NB4 (cell line): Measurements from ENCODE around the gene UQCC5.

Experiments
- DNase-seq: peaks from one replicate; pipeline ENCODE4 v3.0.0; 2010; ENCODE audit warnings: low read depth
- H3K4me3 ChIP-seq: one replicate; pipeline ENCODE4 v1.5.1; 2011; ENCODE audit warnings: mild to moderate bottlenecking, low read depth, low read length, moderate library complexity
- MYC ChIP-seq: IDR thresholded peaks from 2 replicates; pipeline ENCODE4 v1.6.1; 2011; ENCODE audit warnings: low read depth, low read length
- POLR2A ChIP-seq: IDR thresholded peaks from 2 replicates; pipeline ENCODE4 v1.6.1; 2011; ENCODE audit warnings: mild to moderate bottlenecking; ENCODE audit not compliant: insufficient read length; ENCODE audit errors: extremely low read depth
- TF ChIP-seq, protein P1 (sequence below): IDR thresholded peaks from 2 replicates; pipeline ENCODE4 v1.6.1; 2011; ENCODE audit warnings: low read depth, low read length
- TF ChIP-seq, protein P2 (sequence below): IDR thresholded peaks from one replicate; pipeline ENCODE4 v1.5.1; 2012; ENCODE audit warnings: low read depth, low read length

The UQCC5 gene

DNA sequence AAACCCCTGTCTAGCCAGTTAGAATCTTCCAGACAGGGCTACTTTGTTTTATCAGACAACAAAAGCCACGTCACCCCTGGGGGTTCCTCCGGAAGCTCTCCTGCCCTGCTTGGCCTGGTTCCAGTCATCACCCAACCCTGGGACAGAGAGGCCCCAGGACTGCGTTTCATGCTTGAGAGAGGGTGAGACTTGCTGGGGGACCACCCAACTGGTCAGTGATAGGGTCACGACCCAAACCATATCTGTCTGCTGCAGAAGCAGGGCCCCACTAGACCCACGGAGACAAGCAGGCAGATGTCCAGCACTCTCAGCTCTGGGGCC is 3.9 kb upstream of the UQCC5 start:
- TF ChIP-seq POLR2A, result no peak
- no peak for TF ChIP-seq MYC
- TF ChIP-seq, protein P1, sequence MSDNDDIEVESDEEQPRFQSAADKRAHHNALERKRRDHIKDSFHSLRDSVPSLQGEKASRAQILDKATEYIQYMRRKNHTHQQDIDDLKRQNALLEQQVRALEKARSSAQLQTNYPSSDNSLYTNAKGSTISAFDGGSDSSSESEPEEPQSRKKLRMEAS, result no peak
- TF ChIP-seq, protein P2, sequence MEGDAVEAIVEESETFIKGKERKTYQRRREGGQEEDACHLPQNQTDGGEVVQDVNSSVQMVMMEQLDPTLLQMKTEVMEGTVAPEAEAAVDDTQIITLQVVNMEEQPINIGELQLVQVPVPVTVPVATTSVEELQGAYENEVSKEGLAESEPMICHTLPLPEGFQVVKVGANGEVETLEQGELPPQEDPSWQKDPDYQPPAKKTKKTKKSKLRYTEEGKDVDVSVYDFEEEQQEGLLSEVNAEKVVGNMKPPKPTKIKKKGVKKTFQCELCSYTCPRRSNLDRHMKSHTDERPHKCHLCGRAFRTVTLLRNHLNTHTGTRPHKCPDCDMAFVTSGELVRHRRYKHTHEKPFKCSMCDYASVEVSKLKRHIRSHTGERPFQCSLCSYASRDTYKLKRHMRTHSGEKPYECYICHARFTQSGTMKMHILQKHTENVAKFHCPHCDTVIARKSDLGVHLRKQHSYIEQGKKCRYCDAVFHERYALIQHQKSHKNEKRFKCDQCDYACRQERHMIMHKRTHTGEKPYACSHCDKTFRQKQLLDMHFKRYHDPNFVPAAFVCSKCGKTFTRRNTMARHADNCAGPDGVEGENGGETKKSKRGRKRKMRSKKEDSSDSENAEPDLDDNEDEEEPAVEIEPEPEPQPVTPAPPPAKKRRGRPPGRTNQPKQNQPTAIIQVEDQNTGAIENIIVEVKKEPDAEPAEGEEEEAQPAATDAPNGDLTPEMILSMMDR, result no peak
- H3K4me3 ChIP-seq, result peak overlapping the region; percentile 82
- DNase-seq, result peak; percentile 74

DNA sequence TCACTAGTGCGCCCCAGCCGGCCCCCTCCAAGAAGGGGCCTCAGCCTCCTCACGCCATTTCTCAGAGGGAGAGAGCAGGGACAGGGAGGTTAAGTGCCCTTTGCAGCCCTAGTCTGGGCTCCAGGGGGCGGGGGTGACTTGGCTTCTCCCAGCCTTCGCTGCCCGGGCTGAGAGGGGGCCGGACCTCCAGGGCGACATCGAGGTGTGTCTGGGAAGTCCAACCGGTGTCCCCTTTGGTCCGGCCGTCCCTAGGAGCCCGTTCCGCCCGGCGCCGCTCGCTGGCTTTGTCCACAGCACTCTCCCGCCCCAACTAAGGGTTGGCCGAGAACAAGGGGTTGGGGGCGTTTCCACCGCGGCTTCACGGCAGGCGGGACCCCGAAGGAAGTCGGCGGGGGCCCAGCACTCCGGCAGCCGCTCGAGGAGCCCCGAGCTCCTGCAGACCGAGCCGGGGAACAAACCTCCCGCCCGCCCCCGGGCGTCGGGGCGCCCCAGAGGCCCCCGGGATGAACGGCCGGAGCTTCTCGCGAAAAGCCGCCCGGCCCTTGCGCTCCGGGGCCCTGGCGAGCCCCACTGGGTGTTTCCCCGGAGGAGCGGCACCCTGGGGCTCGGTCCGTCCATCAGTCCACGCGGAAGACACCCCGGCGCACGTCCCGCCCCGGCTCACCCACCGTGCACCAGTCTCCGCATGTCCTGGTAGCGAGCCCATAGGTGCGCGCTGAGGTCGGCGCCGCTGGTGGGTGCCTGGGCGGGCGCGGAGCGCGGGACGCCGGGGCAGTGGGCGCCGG is 3.4 kb upstream of the UQCC5 start:
- TF ChIP-seq, protein P1, result no peak
- TF ChIP-seq MYC, result no peak
- TF ChIP-seq, protein P2, result no peak
- TF ChIP-seq POLR2A, result no peak
- peak; percentile 51 for DNase-seq
- peak overlapping the region; percentile 82 for H3K4me3 ChIP-seq

DNA sequence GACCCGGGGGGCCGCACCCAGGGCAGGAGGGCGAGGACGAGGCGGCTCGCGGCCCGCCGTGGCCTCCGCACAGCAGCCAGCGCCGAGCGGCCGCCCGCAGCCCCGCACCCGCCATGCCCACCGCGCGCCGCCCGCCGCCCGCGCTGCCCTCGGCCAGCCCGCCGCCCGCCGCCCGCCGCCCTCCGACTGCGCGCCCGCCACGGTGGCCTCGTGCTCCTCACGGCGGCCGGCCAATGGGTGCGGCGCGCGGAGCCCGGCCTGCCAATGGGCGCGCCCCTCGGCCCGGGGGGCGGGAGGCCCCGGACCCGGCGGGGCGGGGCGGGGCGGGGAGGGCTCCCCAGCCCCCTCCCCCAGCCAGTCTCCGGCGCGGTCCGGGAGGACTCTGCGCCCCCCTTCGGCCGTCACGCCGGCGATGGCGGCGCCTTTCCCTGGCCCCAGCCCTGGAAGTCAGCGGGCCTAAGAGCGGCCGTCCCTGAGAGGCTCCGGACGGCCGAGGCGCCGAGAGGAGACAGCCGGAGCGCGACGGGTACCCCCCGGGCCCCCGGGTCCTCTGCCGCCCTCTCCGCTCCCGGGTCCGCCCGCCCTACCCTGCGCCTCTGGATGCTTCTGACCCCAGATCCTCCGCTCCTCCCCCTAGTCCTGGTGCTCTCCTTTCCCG is 2.7 kb upstream of the UQCC5 start, which contains the start of gene NT5DC2:
NT5DC2 (minus strand) TSS at position 235 of the 658 bp plus-strand sequence; CDS start at position 115, 120 bp downstream.
- no peak for TF ChIP-seq MYC
- TF ChIP-seq, protein P1, result no peak
- TF ChIP-seq, protein P2, result no peak
- no peak for TF ChIP-seq POLR2A
- peak; percentile 87 for DNase-seq
- H3K4me3 ChIP-seq, result peak within 1 kb of the TSS; percentile 82

DNA sequence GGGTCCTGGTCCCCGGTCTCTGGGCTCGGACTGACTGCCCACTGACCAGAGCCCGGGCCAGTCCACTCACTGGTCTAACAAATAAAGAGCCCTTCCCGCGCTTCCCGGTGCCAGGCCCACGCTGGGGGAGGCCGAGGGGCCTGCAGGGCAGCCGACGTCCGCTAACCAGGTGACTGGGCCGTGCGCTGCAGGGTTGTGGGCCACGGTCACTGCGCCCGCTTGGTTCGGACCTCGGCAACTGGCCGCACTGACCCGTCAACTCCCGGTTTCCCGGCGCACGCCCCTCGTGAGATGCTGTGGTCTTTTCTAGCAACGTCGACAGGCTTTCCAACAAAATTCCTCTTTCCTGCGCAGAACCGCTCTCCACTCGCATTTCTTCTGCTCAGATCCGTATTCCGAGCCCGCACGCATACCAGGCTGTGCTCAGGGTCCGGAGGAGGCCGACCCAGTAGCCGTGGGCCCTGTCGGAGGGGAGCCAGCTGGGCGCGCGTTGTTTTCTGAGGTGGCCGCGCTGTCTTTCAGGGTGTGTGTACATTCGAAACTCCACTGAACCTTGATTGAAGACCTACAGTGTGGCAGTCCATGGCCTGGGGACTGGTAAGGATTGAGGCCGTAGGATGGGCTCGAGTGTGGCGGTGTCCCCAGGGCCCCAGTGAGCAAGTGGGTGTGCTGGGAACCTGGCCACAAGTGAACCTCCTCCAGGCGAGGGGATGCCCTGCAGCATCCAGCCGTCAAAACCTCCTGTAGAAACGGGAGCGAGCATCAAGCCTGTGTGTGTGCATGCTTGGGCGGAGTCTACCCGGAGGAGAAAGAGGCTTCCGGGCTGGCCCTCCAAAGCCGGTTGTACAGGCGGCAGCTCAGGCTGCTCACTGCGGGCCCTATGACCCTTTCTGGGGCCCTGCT is 1.9 kb upstream of the UQCC5 start:
- peak; percentile 59 for DNase-seq
- H3K4me3 ChIP-seq, result peak overlapping the region; percentile 43
- TF ChIP-seq, protein P2, result no peak
- TF ChIP-seq MYC (no peak), POLR2A (no peak)
- TF ChIP-seq, protein P1, result no peak; the same call in 1 of the 2 replicates

DNA sequence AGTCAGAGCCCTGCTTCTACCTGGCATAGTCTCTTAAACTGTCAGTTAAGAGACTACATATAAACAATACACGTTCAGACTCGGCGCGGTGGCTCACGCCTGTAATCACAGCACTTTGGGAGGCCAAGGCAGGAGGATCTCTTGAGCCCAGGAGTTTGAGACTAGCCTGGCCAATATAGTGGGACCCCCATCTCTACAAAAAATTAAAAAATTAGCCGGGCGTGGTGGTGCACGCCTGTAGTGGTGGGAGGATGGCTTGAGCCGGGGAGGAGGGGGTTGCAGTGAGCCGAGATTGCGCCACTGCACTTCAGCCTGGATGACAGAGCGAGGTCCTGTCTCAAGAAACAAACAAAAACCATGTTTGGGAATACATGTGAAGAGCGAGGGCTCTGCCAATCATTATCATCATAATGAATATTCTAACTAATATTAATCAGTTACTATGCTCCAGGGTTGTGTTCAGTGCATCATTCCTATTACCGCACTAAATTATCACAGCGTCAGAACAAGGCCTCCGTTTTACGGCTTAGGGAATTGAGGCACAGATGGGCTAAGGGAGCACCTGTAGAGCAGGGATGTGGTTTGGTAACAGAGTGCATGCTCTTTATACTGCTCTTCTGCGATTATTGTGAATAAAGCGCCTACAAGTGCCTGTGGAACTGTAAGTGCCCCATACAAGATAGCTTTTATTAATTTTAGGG is 844 bp upstream of the UQCC5 start:
- no peak for DNase-seq
- no peak for TF ChIP-seq MYC
- TF ChIP-seq, protein P2, result no peak
- no peak for TF ChIP-seq POLR2A
- TF ChIP-seq, protein P1, result no peak
- no peak overlapping the region for H3K4me3 ChIP-seq
